ENCODE results near the gene ORAI3.

Gene ORAI3

GRCh38 chr16:30971298-30971697, 22.4 kb downstream of the ORAI3 start:
- no peak for DNase-seq (ENCODE audit: low read depth)

GRCh38 chr16:30972872-30973271, 24.0 kb downstream of the ORAI3 start:
- DNase-seq (ENCODE audit: low read depth), result no peak

GRCh38 chr16:30974348-30974747, 25.5 kb downstream of the ORAI3 start:
- no peak for DNase-seq (ENCODE audit: low read depth)

- DNase-seq (ENCODE audit: low read depth), result no peak
Measured at GRCh38 chr16:30976486-30976885, 27.6 kb downstream of the ORAI3 start.

- DNase-seq (ENCODE audit: low read depth), result no peak
Measured at GRCh38 chr16:30977502-30977901, 28.6 kb downstream of the ORAI3 start.

- DNase-seq (ENCODE audit: low read depth), result no peak
Measured at GRCh38 chr16:30979170-30980022, 30.5 kb downstream of the ORAI3 start.

GRCh38 chr16:30980023-30980371, 31.1 kb downstream of the ORAI3 start:
- no peak for DNase-seq (ENCODE audit: low read depth)

- no peak for DNase-seq (ENCODE audit: low read depth)
Measured at GRCh38 chr16:30980434-30980833, 31.6 kb downstream of the ORAI3 start.

- DNase-seq (ENCODE audit: low read depth), result no peak
Measured at GRCh38 chr16:30980959-30981358, 32.1 kb downstream of the ORAI3 start.

GRCh38 chr16:30982548-30983288, 33.9 kb downstream of the ORAI3 start:
- DNase-seq (ENCODE audit: low read depth), result no peak

- no peak for DNase-seq (ENCODE audit: low read depth)
Measured at GRCh38 chr16:30983289-30983889, 34.5 kb downstream of the ORAI3 start.

- DNase-seq (ENCODE audit: low read depth), result no peak
Measured at GRCh38 chr16:30983898-30984610, 35.2 kb downstream of the ORAI3 start.

GRCh38 chr16:30984669-30985400, 36.0 kb downstream of the ORAI3 start, which contains the start of gene HSD3B7:
HSD3B7 (plus strand) TSS chr16:30985207; CDS start chr16:30985659, 452 bp downstream.
- DNase-seq (ENCODE audit: low read depth), result peak; percentile 26

- DNase-seq (ENCODE audit: low read depth), result no peak
Measured at GRCh38 chr16:30985401-30986128, 36.7 kb downstream of the ORAI3 start.

GRCh38 chr16:30986129-30986991, 37.5 kb downstream of the ORAI3 start:
- no peak for DNase-seq (ENCODE audit: low read depth)

GRCh38 chr16:30987581-30988190, 38.8 kb downstream of the ORAI3 start:
- DNase-seq (ENCODE audit: low read depth), result no peak

- DNase-seq (ENCODE audit: low read depth), result no peak
Measured at GRCh38 chr16:30989469-30990047, 40.7 kb downstream of the ORAI3 start.

- DNase-seq (ENCODE audit: low read depth), result no peak
Measured at GRCh38 chr16:30990105-30990504, 41.2 kb downstream of the ORAI3 start.

GRCh38 chr16:30991052-30991451, 42.2 kb downstream of the ORAI3 start:
- no peak for DNase-seq (ENCODE audit: low read depth)
